HG03095 (cell line): ENCODE data around the gene ESPNL.

Experiments used
- ATAC-seq: cut with Tn5 transposase; IDR thresholded peaks from one replicate; pipeline ENCODE4 v1.9.1; 2021; ENCODE audit warnings: moderate library complexity; ENCODE audit not compliant: unreplicated experiment

ESPNL gene

GRCh38 chr2:238075397-238075796, 24.7 kb upstream of the ESPNL start:
- no peak for ATAC-seq

- no peak for ATAC-seq
Observed at GRCh38 chr2:238077292-238077691, 22.8 kb upstream of the ESPNL start.

GRCh38 chr2:238079874-238080327, 20.2 kb upstream of the ESPNL start:
- ATAC-seq, result no peak

- ATAC-seq, result no peak
Observed at GRCh38 chr2:238080518-238080917, 19.6 kb upstream of the ESPNL start.

- no peak for ATAC-seq
Observed at GRCh38 chr2:238081150-238081549, 19.0 kb upstream of the ESPNL start.

GRCh38 chr2:238081561-238081960, 18.6 kb upstream of the ESPNL start:
- no peak for ATAC-seq

GRCh38 chr2:238082151-238082550, 18.0 kb upstream of the ESPNL start:
- ATAC-seq, result no peak

- ATAC-seq, result no peak
Observed at GRCh38 chr2:238082827-238083226, 17.3 kb upstream of the ESPNL start.

- ATAC-seq, result no peak
Observed at GRCh38 chr2:238083919-238084318, 16.2 kb upstream of the ESPNL start.

- ATAC-seq, result no peak
Observed at GRCh38 chr2:238084761-238085160, 15.4 kb upstream of the ESPNL start.

GRCh38 chr2:238085899-238086298, 14.2 kb upstream of the ESPNL start:
- ATAC-seq, result no peak

- no peak for ATAC-seq
Observed at GRCh38 chr2:238087211-238087610, 12.9 kb upstream of the ESPNL start.

- ATAC-seq, result no peak
Observed at GRCh38 chr2:238090887-238091286, 9.3 kb upstream of the ESPNL start.

- ATAC-seq, result no peak
Observed at GRCh38 chr2:238091436-238092060, 8.6 kb upstream of the ESPNL start.

GRCh38 chr2:238092486-238093035, 7.6 kb upstream of the ESPNL start:
- no peak for ATAC-seq

GRCh38 chr2:238093181-238094140, 6.7 kb upstream of the ESPNL start:
- ATAC-seq, result no peak

- no peak for ATAC-seq
Observed at GRCh38 chr2:238094438-238095022, 5.6 kb upstream of the ESPNL start.

- no peak for ATAC-seq
Observed at GRCh38 chr2:238095143-238095542, 5.0 kb upstream of the ESPNL start.

- no peak for ATAC-seq
Observed at GRCh38 chr2:238096311-238097011, 3.7 kb upstream of the ESPNL start.

GRCh38 chr2:238097201-238097987, 2.7 kb upstream of the ESPNL start:
- no peak for ATAC-seq
